Measurements from ENCODE around the gene FCMR.

Gene FCMR, protein sequence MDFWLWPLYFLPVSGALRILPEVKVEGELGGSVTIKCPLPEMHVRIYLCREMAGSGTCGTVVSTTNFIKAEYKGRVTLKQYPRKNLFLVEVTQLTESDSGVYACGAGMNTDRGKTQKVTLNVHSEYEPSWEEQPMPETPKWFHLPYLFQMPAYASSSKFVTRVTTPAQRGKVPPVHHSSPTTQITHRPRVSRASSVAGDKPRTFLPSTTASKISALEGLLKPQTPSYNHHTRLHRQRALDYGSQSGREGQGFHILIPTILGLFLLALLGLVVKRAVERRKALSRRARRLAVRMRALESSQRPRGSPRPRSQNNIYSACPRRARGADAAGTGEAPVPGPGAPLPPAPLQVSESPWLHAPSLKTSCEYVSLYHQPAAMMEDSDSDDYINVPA

DNA sequence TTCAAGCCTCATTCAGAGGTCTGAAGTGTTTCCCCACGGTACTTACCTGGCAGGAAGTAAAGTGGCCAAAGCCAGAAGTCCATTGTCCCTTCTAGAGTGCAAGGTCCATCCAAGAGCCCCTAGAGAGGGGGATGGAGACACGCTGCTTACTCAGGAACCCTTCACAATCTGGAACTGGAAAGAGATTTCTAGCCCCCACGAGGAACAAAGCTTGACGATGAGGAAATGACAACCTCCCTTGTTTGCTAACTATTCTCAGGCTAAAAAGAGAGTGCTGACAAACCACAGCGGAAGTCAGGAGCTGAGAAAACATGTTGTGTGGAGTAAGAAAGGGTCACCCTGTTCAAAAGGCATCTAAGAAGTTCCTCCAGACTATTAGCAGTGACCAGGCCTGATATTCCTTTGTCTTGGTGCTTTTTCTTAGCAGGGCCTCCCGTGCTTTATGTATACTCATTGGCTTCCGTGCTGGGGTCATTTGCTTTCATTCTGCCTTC is at the start of gene FCMR:
Gene FCMR (minus strand): TSS at position 170 of the 494 bp plus-strand sequence. CDS start 87 bp downstream, at position 83.
- no peak within 1 kb of the TSS for H3K27ac ChIP-seq (ENCODE audit: low read depth, low read length)
- no peak within 1 kb of the TSS for H2AFZ ChIP-seq (ENCODE audit: low read length, unreplicated experiment)
- no peak within 1 kb of the TSS for H3K4me3 ChIP-seq (ENCODE audit: low read depth, low read length)
- H3K27me3 ChIP-seq (ENCODE audit: insufficient read depth, low read length): peaks cover 18% of the 10 kb centered on the region
- H3K4me1 ChIP-seq (ENCODE audit: control insufficient read depth, insufficient read depth, low read length, unreplicated experiment): no peaks in the 10 kb centered on the region
- H3K36me3 ChIP-seq (ENCODE audit: insufficient read depth, low read length): no peaks in the 10 kb centered on the region
- H3K79me2 ChIP-seq (ENCODE audit: control insufficient read depth, insufficient read depth, low read length, unreplicated experiment): no peaks in the 10 kb centered on the region

DNA sequence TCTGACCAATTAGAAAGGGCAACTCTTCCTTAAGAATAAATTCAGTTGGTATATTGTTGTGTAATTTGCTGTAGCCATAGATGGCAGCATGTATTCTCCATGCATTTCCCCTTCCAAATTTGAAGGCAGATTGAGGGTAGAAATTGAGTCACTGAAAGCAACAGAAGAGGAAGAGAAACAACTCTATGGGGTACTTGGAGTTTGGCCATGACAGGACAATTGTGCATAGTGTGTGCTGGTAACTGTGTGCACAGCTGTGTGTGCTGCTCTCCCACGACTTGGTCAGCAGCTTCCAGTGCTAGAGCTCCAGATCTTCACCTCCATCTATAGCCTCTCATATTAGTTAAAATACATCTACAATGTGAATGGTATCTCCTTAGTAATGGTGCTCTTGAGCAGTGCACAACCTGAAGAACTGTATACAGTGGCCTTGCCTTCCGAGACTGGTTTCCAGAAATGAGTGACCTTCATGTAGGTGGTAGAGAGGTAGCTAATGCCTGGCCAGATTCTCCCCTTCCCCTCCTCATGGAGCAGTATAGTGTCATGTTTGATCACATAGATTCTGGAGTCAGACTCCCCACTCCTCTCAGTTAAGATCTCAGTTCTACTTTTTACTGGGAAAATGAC is 49.4 kb upstream of the FCMR start:
- H3K27ac ChIP-seq (ENCODE audit: low read depth, low read length): no peak overlapping the region
- H3K27me3 ChIP-seq (ENCODE audit: insufficient read depth, low read length): peaks cover 76% of the 10 kb centered on the region
- no peak overlapping the region for H2AFZ ChIP-seq (ENCODE audit: low read length, unreplicated experiment)
- H3K4me1 ChIP-seq (ENCODE audit: control insufficient read depth, insufficient read depth, low read length, unreplicated experiment): no peaks in the 10 kb centered on the region
- H3K36me3 ChIP-seq (ENCODE audit: insufficient read depth, low read length): no peaks in the 10 kb centered on the region
- H3K4me3 ChIP-seq (ENCODE audit: low read depth, low read length): no peak overlapping the region
- no peaks in the 10 kb centered on the region for H3K79me2 ChIP-seq (ENCODE audit: control insufficient read depth, insufficient read depth, low read length, unreplicated experiment)

DNA sequence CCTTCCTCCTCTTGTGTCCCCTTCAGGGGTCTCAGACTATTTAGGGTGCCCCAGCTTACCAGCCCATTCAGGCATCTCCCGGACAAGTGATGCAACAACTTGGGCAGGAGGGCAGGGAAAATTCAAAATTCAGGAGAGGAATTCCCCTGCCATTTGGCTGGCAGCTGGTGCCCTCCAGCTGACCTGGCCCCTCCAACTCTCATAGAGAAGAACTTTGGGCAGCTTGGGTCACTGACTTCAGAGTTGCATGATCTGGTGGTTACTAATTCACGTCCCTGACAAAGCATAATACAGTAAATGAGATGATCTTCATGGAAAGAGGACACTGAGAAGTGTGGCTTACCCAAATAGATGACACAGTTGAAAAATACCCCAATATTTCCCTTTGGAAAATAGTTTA is 48.7 kb upstream of the FCMR start, which contains the start of gene FCAMR:
Gene FCAMR (minus strand): TSS at position 15 of the 400 bp plus-strand sequence. CDS start 335 bp downstream, outside the sequence.
- no peaks in the 10 kb centered on the region for H3K4me1 ChIP-seq (ENCODE audit: control insufficient read depth, insufficient read depth, low read length, unreplicated experiment)
- H2AFZ ChIP-seq (ENCODE audit: low read length, unreplicated experiment): no peak within 1 kb of the TSS
- no peaks in the 10 kb centered on the region for H3K36me3 ChIP-seq (ENCODE audit: insufficient read depth, low read length)
- H3K4me3 ChIP-seq (ENCODE audit: low read depth, low read length): no peak within 1 kb of the TSS
- H3K79me2 ChIP-seq (ENCODE audit: control insufficient read depth, insufficient read depth, low read length, unreplicated experiment): no peaks in the 10 kb centered on the region
- peaks cover 71% of the 10 kb centered on the region for H3K27me3 ChIP-seq (ENCODE audit: insufficient read depth, low read length)
- H3K27ac ChIP-seq (ENCODE audit: low read depth, low read length): no peak within 1 kb of the TSS

DNA sequence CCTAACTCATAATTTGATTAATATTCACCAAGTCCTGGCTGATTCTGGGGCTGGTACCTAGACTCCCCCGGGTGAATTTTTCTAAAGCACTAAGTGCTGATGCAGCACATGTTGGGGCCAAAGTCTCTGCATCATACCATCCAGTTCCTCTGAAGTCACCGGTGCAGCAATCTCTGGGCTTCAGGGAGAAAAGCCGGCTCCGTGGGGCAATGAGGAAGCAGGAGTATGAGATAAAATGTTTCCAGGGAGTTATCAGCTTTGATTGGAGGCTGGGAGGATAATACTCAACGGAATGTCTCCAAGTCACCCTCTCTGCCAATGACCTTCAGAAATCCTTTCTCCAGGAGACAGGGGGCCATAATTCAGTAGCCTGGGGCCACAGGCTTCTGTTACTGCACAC is 47.3 kb upstream of the FCMR start:
- Histone ChIP-seq H3K4me1 (ENCODE audit: control insufficient read depth, insufficient read depth, low read length, unreplicated experiment) (no peaks in the 10 kb centered on the region), H3K27me3 (ENCODE audit: insufficient read depth, low read length) (peaks cover 60% of the 10 kb centered on the region), H3K79me2 (ENCODE audit: control insufficient read depth, insufficient read depth, low read length, unreplicated experiment) (no peaks in the 10 kb centered on the region), H3K27ac (ENCODE audit: low read depth, low read length) (no peak overlapping the region), H3K4me3 (ENCODE audit: low read depth, low read length) (no peak overlapping the region), H2AFZ (ENCODE audit: low read length, unreplicated experiment) (no peak overlapping the region), H3K36me3 (ENCODE audit: insufficient read depth, low read length) (no peaks in the 10 kb centered on the region)

DNA sequence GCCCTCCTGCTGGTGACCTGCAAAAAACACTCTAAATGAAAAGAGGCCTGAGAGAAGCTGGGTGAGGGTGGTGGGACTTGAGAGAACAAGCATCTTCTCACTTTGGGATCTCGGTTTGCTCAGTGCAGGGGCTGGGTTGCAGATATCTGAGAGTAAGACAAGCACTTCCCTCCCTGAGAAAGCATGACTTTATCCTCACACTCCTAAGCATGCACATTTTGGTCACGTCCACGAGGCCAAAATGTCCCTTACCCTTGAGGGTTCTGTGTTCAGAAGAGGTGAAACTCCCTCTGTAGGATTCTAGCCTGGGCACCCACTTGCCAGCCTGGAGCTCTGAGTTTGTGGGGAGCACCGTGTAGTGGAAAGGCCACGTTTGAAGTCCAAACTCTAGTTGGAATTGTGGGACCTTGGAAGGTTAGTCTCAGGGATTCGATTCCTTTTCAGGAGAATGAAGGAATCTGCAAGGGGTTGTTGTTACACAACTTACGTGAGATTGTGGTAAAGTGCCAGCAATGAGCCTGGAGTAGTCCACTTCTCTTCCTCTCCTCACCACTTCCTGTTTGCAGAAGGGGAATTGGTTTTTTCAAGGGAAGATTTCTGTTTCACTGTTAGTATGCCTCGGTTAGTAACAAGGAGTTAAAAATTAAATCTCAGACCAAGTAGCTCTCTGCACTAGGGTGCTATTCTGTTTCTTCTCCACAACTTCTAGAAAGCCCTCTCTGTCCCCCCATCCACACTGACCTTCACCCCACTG is 45.5 kb upstream of the FCMR start:
- Histone ChIP-seq H3K4me3 (ENCODE audit: low read depth, low read length) (no peak overlapping the region), H3K27ac (ENCODE audit: low read depth, low read length) (no peak overlapping the region)

DNA sequence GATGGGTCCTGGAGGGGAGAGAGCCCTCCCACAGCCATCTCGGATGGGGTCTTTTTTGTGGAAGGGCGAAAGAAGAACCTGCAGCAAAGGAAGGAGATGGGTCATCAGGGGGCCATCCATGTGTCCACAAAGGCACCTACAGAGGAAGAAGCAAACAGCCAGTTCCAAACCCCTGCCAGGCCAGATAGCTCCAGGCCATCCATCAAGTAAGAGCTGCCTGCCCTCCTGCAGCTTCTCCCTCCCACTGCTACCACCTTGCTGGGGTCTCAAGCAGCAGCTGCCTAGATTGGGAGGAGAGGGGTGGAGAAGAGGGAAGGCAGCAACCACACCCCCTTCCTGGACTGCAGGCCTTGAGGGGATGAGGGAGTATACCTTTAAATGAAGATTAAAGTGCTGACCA is 44.0 kb upstream of the FCMR start:
- Histone ChIP-seq H3K27ac (ENCODE audit: low read depth, low read length) (no peak overlapping the region), H3K4me1 (ENCODE audit: control insufficient read depth, insufficient read depth, low read length, unreplicated experiment) (no peaks in the 10 kb centered on the region), H2AFZ (ENCODE audit: low read length, unreplicated experiment) (no peak overlapping the region), H3K27me3 (ENCODE audit: insufficient read depth, low read length) (peaks cover 55% of the 10 kb centered on the region), H3K36me3 (ENCODE audit: insufficient read depth, low read length) (no peaks in the 10 kb centered on the region), H3K4me3 (ENCODE audit: low read depth, low read length) (no peak overlapping the region), H3K79me2 (ENCODE audit: control insufficient read depth, insufficient read depth, low read length, unreplicated experiment) (no peaks in the 10 kb centered on the region)

More for the DNA sequence above, 45.5 kb upstream of the FCMR start:
- no peaks in the 10 kb centered on the region for H3K4me1 ChIP-seq (ENCODE audit: control insufficient read depth, insufficient read depth, low read length, unreplicated experiment)
- no peaks in the 10 kb centered on the region for H3K79me2 ChIP-seq (ENCODE audit: control insufficient read depth, insufficient read depth, low read length, unreplicated experiment)
- H3K27me3 ChIP-seq (ENCODE audit: insufficient read depth, low read length): peaks cover 55% of the 10 kb centered on the region
- H2AFZ ChIP-seq (ENCODE audit: low read length, unreplicated experiment): no peak overlapping the region
- H3K36me3 ChIP-seq (ENCODE audit: insufficient read depth, low read length): no peaks in the 10 kb centered on the region

DNA sequence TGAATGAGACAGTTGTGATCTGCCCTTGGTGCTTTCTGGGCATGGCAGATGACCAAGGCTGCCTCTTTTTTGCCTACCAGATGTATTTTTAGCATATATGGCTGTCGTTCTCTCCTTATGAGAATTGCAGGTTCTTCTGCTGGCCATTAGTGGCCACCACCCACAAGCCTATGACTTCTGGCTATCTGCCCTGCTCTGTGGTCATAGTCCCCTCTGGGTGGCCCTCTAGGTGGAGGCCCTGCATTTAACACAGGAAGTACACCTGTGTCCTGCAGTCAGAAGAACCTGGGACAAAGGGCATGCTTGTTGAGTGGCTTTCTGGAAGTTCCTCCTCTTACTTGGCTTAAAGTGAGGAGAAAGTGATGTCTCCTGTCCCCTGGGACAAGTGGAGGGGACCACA is 42.0 kb upstream of the FCMR start:
- Histone ChIP-seq H3K36me3 (ENCODE audit: insufficient read depth, low read length) (no peaks in the 10 kb centered on the region), H3K79me2 (ENCODE audit: control insufficient read depth, insufficient read depth, low read length, unreplicated experiment) (no peaks in the 10 kb centered on the region), H3K27ac (ENCODE audit: low read depth, low read length) (no peak overlapping the region), H3K4me3 (ENCODE audit: low read depth, low read length) (no peak overlapping the region), H3K4me1 (ENCODE audit: control insufficient read depth, insufficient read depth, low read length, unreplicated experiment) (no peaks in the 10 kb centered on the region), H3K27me3 (ENCODE audit: insufficient read depth, low read length) (peaks cover 52% of the 10 kb centered on the region), H2AFZ (ENCODE audit: low read length, unreplicated experiment) (no peak overlapping the region)

DNA sequence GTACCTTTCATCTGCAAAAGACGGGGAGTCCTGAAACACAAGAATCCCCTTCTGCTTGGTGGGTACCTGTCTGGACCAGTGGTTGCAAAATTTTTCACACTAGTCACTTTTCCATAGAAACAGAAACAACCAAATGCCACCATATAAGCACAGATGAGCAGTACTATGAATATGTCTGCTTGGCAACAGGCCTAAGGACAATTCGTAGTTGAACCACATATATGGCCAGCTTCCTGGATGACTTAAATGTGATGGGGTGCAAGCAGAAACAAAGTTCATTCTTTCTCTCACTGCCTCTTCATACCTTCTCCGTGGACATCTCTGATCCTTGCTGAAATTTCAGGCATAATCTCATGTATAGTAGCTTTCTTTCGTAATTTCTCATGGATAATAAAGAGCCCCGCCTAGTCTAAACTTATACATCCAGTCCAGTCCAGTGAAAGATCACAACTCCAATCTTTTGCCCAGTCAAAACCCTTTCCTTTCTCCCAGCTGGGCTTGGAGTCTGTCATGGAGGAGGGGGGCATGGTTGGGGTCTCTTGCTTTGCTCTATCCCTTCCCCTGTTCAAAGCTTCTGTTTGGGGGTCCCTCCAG is 41.5 kb upstream of the FCMR start:
- no peak overlapping the region for H3K4me3 ChIP-seq (ENCODE audit: low read depth, low read length)
- no peak overlapping the region for H3K27ac ChIP-seq (ENCODE audit: low read depth, low read length)
- H3K79me2 ChIP-seq (ENCODE audit: control insufficient read depth, insufficient read depth, low read length, unreplicated experiment): no peaks in the 10 kb centered on the region
- no peaks in the 10 kb centered on the region for H3K4me1 ChIP-seq (ENCODE audit: control insufficient read depth, insufficient read depth, low read length, unreplicated experiment)
- H3K27me3 ChIP-seq (ENCODE audit: insufficient read depth, low read length): peaks cover 49% of the 10 kb centered on the region
- H3K36me3 ChIP-seq (ENCODE audit: insufficient read depth, low read length): no peaks in the 10 kb centered on the region
- no peak overlapping the region for H2AFZ ChIP-seq (ENCODE audit: low read length, unreplicated experiment)

DNA sequence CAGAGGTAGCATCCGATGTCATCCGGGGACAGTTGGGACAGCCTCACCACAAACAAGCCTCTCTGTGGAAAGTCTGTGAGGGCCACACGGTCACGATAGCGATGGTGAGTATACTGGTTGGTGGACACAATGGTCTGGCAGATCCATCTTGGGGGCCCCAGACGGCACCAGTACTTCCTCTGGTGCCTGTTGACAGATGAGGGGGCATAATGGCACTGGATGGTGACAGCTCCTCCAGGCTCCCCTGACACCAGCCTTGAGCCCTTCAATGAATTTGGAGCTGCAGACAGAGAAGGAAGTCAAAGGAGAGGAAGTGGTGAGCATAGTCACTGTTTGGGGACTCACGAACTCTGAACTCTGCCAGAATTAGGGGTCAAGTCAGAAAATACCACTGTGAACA is 40.5 kb upstream of the FCMR start:
- Histone ChIP-seq H3K27ac (ENCODE audit: low read depth, low read length) (no peak overlapping the region), H3K4me1 (ENCODE audit: control insufficient read depth, insufficient read depth, low read length, unreplicated experiment) (no peaks in the 10 kb centered on the region), H3K27me3 (ENCODE audit: insufficient read depth, low read length) (peaks cover 52% of the 10 kb centered on the region)

DNA sequence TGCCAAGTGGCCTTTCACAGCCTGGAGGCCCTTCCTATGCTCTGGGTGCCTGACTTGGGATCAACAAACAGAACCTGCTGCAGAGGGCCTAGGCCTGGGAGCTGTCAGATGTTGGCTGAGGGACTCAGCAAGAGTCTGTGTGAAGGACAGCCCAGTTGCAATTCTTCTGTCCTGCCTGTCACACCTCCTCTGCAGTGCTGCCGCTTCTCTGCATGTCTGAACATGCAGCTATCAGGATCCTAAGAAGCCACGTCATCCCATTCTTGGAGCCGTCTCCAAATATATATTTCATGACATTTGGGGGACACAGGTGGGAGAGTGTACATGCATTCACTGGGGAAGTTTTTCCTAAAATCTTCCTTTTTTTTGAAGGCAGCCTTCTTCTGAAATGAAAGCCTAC is 39.9 kb upstream of the FCMR start:
- H3K27me3 ChIP-seq (ENCODE audit: insufficient read depth, low read length): peaks cover 53% of the 10 kb centered on the region

More for the DNA sequence above, 40.5 kb upstream of the FCMR start:
- H3K36me3 ChIP-seq (ENCODE audit: insufficient read depth, low read length): no peaks in the 10 kb centered on the region
- no peak overlapping the region for H2AFZ ChIP-seq (ENCODE audit: low read length, unreplicated experiment)
- no peaks in the 10 kb centered on the region for H3K79me2 ChIP-seq (ENCODE audit: control insufficient read depth, insufficient read depth, low read length, unreplicated experiment)
- no peak overlapping the region for H3K4me3 ChIP-seq (ENCODE audit: low read depth, low read length)

More for the DNA sequence above, 39.9 kb upstream of the FCMR start:
- Histone ChIP-seq H3K36me3 (ENCODE audit: insufficient read depth, low read length) (no peaks in the 10 kb centered on the region), H3K79me2 (ENCODE audit: control insufficient read depth, insufficient read depth, low read length, unreplicated experiment) (no peaks in the 10 kb centered on the region), H3K27ac (ENCODE audit: low read depth, low read length) (no peak overlapping the region), H2AFZ (ENCODE audit: low read length, unreplicated experiment) (no peak overlapping the region), H3K4me3 (ENCODE audit: low read depth, low read length) (no peak overlapping the region), H3K4me1 (ENCODE audit: control insufficient read depth, insufficient read depth, low read length, unreplicated experiment) (no peaks in the 10 kb centered on the region)
